ENCODE measurements around the gene ATG13.

The ATG13 gene

DNA sequence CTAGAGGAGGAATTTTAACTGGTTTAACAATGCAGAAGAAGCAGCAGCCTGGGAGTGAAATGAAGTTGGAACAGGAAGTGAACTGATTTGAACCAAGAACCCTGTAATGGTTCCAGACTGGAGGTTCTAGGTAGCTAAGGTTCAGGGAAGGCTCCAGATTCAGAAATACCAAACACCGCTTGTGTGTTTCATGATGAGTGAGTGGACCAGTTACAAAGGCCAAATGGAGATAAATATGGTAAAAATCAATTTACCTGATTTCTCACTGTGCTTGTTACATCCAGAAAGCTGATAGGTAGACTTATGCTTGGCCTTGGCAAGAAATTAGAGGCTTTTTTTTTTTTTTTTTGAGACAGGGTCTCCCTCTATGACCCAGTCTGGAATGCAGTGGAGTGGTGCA is 12.9 kb downstream of the ATG13 start:
- H3K27ac Mint-ChIP-seq, result peak overlapping the region; percentile 19 to 33
- no peak overlapping the region for H3K4me3 Mint-ChIP-seq
- no peak for DNase-seq
- no peaks in the 10 kb centered on the region for H3K27me3 Mint-ChIP-seq
- H3K4me1 Mint-ChIP-seq, result no peaks in the 10 kb centered on the region
- no peaks in the 10 kb centered on the region for H3K9me3 Mint-ChIP-seq
- ATAC-seq, result no peak

DNA sequence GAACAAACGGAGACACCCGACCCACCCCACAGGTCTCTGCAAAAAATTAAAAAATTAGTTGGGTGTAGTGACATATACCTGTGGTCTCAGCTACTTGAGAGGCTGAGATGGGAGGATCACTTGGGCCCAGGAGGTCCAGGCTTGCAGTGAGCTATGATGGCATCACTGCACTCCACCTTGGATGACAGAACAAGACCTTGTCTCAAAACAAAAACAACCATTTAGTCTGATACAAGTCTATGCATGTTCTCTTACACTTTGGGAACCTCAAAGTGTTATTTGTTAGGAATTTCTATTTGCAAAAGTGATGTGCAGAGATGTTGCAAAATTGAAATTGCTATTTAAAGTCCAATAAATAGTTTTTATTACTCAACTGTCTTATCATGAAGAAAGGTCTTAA is 14.3 kb downstream of the ATG13 start:
- no peak overlapping the region for H3K27ac Mint-ChIP-seq
- no peak overlapping the region for H3K4me3 Mint-ChIP-seq
- no peaks in the 10 kb centered on the region for H3K4me1 Mint-ChIP-seq
- ATAC-seq (no peak), DNase-seq (no peak)
- no peaks in the 10 kb centered on the region for H3K27me3 Mint-ChIP-seq
- no peaks in the 10 kb centered on the region for H3K9me3 Mint-ChIP-seq

DNA sequence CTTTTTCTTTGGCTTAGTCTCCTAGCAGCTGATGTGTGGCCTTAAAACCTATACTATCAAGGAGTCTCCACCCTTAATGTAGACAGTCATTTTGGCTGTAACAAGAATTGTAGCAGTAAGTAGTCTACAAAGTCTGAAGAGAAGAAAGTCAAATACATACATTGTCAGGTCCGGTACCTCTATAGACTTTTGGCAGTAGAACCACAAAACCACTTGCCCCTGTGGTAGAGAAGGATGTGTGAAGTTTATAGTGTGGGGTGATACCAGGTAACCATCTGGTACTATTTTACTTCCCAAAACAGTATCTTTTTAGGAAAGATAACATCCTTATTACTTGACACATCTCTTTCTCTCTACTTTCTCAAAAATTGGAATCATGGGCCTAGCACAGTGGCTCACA is 15.1 kb downstream of the ATG13 start:
- H3K4me1 Mint-ChIP-seq, result no peaks in the 10 kb centered on the region
- no peak overlapping the region for H3K27ac Mint-ChIP-seq
- DNase-seq (no peak), ATAC-seq (no peak)
- no peaks in the 10 kb centered on the region for H3K9me3 Mint-ChIP-seq
- no peak overlapping the region for H3K4me3 Mint-ChIP-seq
- H3K27me3 Mint-ChIP-seq, result no peaks in the 10 kb centered on the region

DNA sequence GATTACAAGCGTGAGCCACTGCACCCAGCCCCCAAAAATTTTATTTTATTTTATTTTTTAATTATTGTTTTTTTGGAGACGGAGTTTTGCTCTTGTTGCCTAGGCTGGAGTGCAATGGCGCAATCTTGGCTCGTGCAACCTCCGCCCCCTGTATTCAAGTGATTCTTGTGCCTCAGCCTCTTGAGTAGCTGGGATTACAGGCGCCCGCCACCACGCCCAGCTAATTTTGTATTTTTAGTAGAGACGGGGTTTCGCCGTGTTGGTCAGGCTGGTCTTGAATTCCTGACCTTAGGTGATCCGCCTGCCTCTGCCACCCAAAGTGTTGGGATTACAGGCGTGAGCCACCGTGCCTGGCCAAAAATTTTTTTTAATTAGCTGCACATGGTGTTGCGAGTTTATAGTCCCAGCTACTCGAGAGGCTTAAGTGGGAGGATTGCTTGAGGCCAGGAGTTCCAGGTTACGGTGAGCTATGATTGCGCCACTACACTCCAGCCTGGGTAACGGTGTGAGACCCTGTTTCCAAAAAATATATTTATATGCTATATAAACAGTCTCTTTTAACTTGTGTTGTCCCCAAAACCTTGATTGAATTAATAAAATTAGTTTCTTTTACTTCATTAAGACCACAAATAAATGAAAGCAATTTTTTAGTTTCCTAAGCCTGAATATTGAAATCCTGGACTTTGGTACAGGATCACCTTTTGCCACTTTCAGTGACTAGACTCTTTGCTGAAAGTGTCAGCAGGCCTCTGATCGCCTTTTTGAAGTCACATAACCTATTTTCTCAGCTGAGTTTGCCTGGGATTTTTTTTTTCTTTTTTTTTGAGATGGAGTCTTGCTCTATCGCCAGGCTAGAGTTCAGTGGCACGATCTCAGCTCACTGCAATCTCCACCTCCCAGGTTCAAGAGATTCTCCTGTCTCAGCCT is 16.2 kb downstream of the ATG13 start:
- ATAC-seq, result no peak
- no peak overlapping the region for H3K27ac Mint-ChIP-seq
- no peak for DNase-seq
- no peaks in the 10 kb centered on the region for H3K9me3 Mint-ChIP-seq
- H3K4me1 Mint-ChIP-seq, result no peaks in the 10 kb centered on the region
- H3K4me3 Mint-ChIP-seq, result no peak overlapping the region
- no peaks in the 10 kb centered on the region for H3K27me3 Mint-ChIP-seq

DNA sequence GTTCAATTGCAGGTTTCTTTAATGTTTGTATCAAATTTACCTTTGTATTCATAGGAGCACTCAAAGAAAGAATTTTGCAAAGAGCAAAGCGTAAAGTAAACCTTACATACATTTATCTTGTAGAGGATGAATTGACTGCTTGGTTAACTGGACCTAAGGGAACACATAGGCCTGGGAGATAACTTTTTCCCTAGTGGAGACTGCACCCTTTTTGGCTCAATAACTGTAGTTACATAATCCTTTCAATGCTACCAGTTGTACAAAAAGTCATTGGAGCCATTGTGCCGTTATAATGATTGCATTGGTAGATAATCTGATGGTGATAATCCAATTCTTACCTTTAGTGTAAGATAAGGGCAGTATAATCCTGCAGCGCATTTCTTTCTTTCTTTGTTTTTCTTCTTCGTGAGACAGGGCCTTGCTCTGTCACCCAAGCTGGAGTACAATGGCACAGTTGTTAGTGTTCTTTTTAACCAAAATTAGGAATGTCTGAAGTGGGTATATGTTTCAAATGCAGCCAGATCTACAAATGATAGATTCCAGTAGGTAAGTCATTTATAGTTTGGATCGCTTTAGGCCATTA is 18.3 kb downstream of the ATG13 start:
- no peaks in the 10 kb centered on the region for H3K27me3 Mint-ChIP-seq
- H3K4me1 Mint-ChIP-seq, result peaks cover 8% of the 10 kb centered on the region
- H3K4me3 Mint-ChIP-seq, result no peak overlapping the region

DNA sequence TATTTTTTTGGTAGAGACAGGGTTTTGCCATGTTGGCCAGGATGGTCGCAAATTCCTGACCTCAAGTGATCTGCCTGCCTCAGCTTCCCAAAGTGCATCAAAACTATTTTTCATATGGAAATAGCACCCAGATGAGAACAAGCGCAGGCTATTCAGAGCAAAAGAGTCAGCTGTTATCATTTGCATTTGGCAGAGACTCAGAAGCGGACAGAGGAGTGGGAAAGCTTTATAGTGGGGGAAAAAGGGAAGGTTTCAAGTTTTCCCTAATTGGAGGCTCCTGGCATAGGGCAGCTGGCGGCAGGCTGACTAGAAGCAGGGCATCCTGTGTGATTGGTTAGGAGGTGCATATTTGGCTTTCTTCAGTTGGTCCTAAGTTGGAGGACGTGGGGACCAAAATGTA is 20.2 kb downstream of the ATG13 start:
- ATAC-seq (no peak), DNase-seq (no peak)
- Mint-ChIP-seq H3K4me3 (no peak overlapping the region), H3K27ac (no peak overlapping the region), H3K27me3 (no peaks in the 10 kb centered on the region), H3K4me1 (peaks cover 12% of the 10 kb centered on the region), H3K9me3 (peaks cover 0 to 5% of the 10 kb centered on the region in 2 donors)

More for the DNA sequence above, 18.3 kb downstream of the ATG13 start:
- DNase-seq, result no peak
- Mint-ChIP-seq H3K27ac (no peak overlapping the region), H3K9me3 (peaks cover 0 to 5% of the 10 kb centered on the region in 2 donors)
- no peak for ATAC-seq

DNA sequence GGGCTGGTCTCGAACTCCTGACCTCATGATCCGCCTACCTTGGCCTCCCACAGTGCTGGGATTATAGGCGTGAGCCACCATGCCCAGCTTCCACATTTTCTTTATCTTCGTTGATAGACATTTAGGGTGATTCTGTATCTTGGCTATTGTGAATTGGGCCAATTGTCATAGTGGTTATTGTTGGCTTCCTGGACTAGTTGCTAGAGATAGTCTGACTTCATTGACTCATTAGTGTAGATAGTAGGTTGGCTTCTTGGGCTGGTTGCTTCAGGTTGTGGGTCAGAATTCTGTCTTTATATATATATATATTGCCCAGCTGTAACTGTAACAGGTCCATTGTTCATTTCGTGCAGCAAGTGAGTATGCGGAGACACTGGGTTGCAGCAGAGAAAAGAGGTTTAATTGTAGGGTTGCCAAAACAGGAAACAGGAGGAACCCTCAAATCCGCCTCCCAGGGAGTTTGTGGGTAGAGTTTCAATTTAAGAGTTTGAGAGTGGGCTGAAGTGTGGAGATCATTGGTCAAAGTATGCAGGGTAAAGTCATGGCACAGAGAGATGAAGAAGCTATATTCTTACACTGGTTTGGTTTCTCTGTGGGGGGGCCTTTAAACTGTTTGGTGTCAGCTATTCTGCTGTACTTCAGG is 22.0 kb downstream of the ATG13 start:
- ATAC-seq, result no peak
- no peaks in the 10 kb centered on the region for H3K27me3 Mint-ChIP-seq
- peak overlapping the region in 1 of 2 donors; percentile 63 for H3K27ac Mint-ChIP-seq

DNA sequence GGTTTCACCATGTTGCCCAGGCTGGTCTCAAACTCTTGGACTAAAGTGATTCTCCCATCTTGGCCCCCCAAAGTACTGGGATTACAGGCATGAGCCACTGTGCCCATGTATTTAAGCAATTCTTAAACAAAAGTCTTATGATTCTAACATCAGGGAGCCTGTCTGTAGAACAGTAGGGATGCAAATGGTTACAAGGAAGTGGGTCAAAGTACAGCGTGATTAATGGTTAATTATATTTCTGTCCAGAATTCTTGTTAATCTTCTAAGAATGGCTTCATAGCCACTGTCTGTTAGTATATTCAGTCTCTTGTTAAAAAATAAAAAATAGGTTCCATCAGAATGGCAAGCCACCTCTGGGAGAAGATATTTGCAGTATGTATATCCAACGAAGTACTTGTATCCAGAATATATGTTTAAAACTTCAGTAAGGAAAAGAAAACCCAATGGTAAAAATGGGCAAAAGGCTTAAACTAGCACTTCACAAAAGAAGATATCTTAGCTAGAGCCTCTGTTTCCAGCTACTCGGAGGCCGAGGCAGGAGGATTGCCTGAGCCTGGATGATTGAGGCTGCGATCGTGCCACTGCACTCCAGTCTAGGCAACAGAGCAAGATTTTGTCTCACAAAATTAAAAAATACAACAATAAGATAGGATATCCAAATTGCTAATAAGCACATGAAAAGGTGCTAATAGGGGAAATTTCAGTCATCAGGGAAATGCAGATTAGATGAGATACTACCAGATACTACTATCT is 22.9 kb downstream of the ATG13 start:
- no peak overlapping the region for H3K4me3 Mint-ChIP-seq
- ATAC-seq, result no peak
- H3K27me3 Mint-ChIP-seq, result no peaks in the 10 kb centered on the region
- H3K27ac Mint-ChIP-seq, result no peak overlapping the region
- peaks cover 22% of the 10 kb centered on the region for H3K4me1 Mint-ChIP-seq
- no peak for DNase-seq
- H3K9me3 Mint-ChIP-seq, result peaks cover 0 to 5% of the 10 kb centered on the region in 2 donors

More for the DNA sequence above, 22.0 kb downstream of the ATG13 start:
- Mint-ChIP-seq H3K4me1 (peaks cover 22% of the 10 kb centered on the region), H3K4me3 (no peak overlapping the region), H3K9me3 (peaks cover 0 to 5% of the 10 kb centered on the region in 2 donors)
- no peak for DNase-seq

DNA sequence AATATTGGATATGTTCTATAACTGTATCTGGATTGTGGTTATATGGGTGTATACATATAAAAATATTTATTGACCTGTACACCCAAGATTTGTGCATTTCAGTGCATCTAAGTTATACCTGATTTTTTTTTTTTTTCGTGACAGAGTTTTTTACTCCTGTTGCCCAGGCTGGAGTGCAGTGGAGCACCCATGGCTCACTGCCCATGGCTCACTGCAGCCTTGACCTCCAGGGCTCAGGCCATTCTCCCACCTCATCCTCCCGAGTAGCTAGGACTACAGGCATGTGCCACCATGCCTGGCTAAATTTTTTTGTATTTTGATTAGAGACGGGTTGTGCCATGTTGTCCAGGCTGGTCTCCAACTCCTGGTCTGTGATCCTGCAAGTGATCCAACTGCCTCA is 24.3 kb downstream of the ATG13 start:
- H3K4me1 Mint-ChIP-seq, result peaks cover 22% of the 10 kb centered on the region
- peaks cover 0 to 5% of the 10 kb centered on the region in 2 donors for H3K9me3 Mint-ChIP-seq
- DNase-seq (no peak), ATAC-seq (no peak)
- H3K27ac Mint-ChIP-seq, result no peak overlapping the region
- no peaks in the 10 kb centered on the region for H3K27me3 Mint-ChIP-seq
- no peak overlapping the region for H3K4me3 Mint-ChIP-seq

DNA sequence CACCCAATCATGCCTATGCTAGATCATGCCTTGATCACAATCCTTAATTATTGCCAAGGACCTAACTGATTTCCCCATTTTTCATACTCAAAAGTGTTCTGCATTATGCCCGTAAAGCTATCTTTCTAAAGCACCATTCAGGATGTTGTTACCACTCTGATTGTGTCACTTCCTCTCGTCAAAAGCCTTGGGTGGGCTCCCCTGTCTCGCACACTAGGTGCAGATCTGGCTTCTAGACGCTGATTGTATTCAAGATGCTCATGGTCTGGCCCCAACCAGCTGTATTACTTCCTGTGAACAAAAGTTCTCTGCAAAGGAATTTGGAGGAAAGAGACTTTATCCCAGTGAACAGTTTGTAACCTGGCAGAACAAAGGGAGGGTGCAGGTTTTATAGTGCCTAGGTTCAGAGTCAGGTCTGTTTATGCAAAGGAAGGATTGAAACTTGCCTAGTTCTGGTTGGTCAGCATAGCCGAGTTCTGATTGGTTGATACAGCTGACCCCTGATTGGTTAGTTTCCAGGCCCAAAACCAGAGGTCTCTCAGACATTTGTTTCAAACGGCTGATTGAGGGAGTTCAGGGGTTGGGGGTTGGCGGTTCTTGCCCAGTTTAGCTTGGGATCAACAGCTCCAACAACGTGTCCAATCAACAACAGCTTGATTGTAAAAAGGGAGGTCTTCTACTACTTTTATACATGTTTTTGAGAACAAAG is 25.4 kb downstream of the ATG13 start:
- Mint-ChIP-seq H3K27me3 (no peaks in the 10 kb centered on the region), H3K27ac (peak overlapping the region in 1 of 2 donors; percentile 38)
- ATAC-seq, result no peak

DNA sequence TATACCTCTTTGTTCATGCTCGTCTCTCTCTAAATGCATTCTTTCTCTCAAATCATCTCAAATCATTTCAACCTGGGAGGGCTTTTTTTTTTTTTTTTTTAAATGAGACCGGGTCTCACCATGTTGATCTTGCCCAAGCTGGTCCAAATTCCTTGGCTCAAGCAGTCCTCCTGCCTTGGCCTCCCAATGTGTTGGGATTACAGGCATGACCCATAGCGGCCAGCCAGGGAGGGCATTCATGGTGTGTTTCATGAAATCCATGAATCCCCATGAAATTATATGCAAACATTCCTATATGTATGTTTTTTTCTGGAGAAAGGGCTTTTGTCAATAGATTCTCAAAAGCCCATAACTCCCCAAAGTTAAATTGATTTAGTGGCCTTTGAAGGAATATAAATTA is 26.2 kb downstream of the ATG13 start:
- DNase-seq (no peak), ATAC-seq (no peak)
- no peaks in the 10 kb centered on the region for H3K27me3 Mint-ChIP-seq
- H3K4me3 Mint-ChIP-seq, result no peak overlapping the region
- H3K27ac Mint-ChIP-seq, result peak overlapping the region in 1 of 2 donors; percentile 79
- H3K4me1 Mint-ChIP-seq, result peaks cover 22% of the 10 kb centered on the region
- peaks cover 0 to 5% of the 10 kb centered on the region in 2 donors for H3K9me3 Mint-ChIP-seq

More for the DNA sequence above, 25.4 kb downstream of the ATG13 start:
- Mint-ChIP-seq H3K9me3 (peaks cover 0 to 5% of the 10 kb centered on the region in 2 donors), H3K4me1 (peaks cover 22% of the 10 kb centered on the region), H3K4me3 (no peak overlapping the region)
- no peak for DNase-seq

DNA sequence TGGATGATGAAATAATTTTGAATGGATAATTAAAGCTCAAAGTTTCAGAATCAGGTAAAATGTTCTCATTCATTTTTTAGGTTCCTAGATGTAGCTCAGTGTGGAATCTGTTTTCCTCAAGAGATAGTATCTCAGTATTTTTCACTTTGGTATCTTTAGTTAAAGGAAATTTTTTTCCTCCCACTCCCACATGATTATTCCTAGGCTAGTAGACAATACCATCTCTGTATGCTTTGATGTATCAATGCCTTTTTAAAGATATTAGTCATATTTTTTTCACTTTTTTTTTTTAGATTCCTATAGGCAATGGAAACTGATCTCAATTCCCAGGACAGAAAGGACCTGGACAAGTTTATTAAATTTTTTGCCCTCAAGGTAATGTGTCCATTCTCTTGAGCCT is 26.6 kb downstream of the ATG13 start:
- Mint-ChIP-seq H3K4me1 (peaks cover 22% of the 10 kb centered on the region), H3K4me3 (no peak overlapping the region), H3K27ac (no peak overlapping the region), H3K27me3 (no peaks in the 10 kb centered on the region), H3K9me3 (peaks cover 0 to 5% of the 10 kb centered on the region in 2 donors)
- ATAC-seq (no peak), DNase-seq (no peak)

DNA sequence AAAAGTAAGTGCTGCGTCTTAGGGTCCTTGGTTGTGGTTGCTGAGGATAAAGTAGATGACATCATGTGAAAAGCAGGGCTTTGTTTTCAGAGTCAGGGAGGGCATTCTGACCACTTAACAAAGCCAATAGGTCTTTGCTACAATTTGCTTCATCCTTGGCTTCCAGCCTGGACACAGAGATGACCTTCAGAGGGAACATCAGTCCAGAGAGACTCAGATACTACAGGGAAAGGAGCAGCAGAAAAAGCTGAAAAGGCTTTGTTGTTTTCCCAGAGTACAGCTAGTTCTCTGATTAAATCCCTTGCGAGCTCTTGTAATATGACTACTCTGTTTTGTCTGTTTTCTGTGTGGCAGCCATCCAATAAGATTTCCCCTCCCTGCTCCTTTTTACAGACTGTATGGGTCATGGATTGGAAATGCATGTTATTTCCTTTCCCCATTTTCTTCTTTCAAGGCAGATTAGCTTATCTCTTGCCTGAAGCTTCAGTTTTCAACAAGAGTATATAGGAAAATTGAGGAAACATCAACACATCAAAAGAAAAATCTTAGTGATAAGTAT is 31.9 kb downstream of the ATG13 start:
- Mint-ChIP-seq H3K4me3 (no peak overlapping the region), H3K27ac (no peak overlapping the region), H3K4me1 (no peaks in the 10 kb centered on the region), H3K9me3 (no peaks in the 10 kb centered on the region), H3K27me3 (no peaks in the 10 kb centered on the region)
- ATAC-seq, result no peak
- no peak for DNase-seq

DNA sequence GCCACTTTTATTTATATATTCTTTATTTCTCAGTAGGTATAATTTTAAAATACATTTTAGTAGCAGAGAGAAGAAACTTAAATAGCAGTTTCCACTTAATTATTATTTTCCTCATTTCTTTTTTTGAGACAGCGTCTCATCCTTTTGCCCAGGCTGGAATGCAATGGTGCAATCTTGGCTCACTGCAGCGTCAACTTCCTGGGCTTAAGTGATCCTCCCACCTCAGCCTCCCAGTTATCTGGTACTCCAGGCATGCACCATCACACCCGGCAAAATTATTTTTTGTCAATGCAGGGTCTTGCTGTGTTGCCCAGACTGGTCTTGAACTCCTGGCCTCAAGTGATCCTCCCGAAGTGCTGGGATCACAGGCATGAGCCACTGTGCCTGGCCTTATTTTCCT is 38.3 kb downstream of the ATG13 start:
- H3K9me3 Mint-ChIP-seq, result no peaks in the 10 kb centered on the region
- no peak for DNase-seq
- no peak overlapping the region for H3K27ac Mint-ChIP-seq
- no peaks in the 10 kb centered on the region for H3K4me1 Mint-ChIP-seq
- H3K4me3 Mint-ChIP-seq, result no peak overlapping the region
- ATAC-seq, result no peak
- no peaks in the 10 kb centered on the region for H3K27me3 Mint-ChIP-seq

DNA sequence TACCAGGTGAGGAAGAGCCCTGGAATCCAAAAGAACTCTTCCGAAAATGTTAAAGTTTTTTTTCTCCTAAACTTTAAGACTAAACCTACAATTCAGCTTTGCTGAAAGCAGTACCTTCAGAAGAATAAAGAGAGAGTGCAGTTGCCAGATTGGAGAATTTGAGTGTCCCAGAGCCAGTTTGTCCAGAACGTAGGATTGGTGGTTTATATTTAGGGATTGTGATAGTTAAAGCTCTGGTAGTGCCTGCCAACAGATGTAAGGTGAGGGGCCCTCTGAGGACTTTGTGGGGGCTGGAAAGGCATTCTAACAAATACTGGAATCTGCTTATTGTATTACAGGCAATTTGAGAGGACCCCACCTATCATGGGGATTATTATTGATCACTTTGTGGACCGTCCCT is 39.8 kb downstream of the ATG13 start:
- Mint-ChIP-seq H3K4me1 (no peaks in the 10 kb centered on the region), H3K27me3 (no peaks in the 10 kb centered on the region), H3K27ac (no peak overlapping the region), H3K4me3 (no peak overlapping the region), H3K9me3 (no peaks in the 10 kb centered on the region)
- DNase-seq, result no peak
- ATAC-seq, result no peak

All from stimulated activated naive CD8-positive, alpha-beta T cell treated with anti-CD3 and anti-CD28 coated beads, Interleukin-15, amount 100 ng/mL, for 72 hours (primary cell).